HEK293 (cell line): ENCODE data around the gene TPP1.

Source experiments
- CTCF ChIA-PET: fragments of 350-600 bp; formaldehyde crosslinking; extraction: SDS; loops from one replicate; lab custom pipeline; 2021; ENCODE audit warnings: antibody characterized with exemption; lab: Yijun Ruan, JAX
- POLR2A ChIA-PET: fragments of 300-600 bp; formaldehyde crosslinking; extraction: SDS; loops from one replicate; lab custom pipeline; 2020; ENCODE audit warnings: antibody characterized with exemption, inconsistent platforms; lab: Yijun Ruan, JAX
- H3K27ac ChIP-seq: fragments of 200-500 bp; sonication (Bioruptor generic); 2 replicates; pipeline ENCODE4 v1.5.1; 2014; ENCODE audit warnings: low read depth, low read length, control low read depth, inconsistent platforms; ENCODE audit errors: extremely low read depth
- H3K36me3 ChIP-seq, 2 experiments: fragments of 200-500 bp in 1 of 2; sonication (Bioruptor generic) in 1 of 2; 1 replicate in 1 of 2; 2 replicates in 1 of 2; pipeline ENCODE4 v1.5.1; 2014 to 2017; ENCODE audit warnings: inconsistent platforms in 2 of 2, low read length in 2 of 2; ENCODE audit not compliant: control insufficient read depth in 2 of 2, insufficient read depth in 1 of 2
- H3K4me1 ChIP-seq: fragments of 200-500 bp; sonication (Bioruptor generic); 2 replicates; pipeline ENCODE4 v1.5.1; 2014; ENCODE audit warnings: mild to moderate bottlenecking, low read length, inconsistent platforms; ENCODE audit not compliant: control insufficient read depth, insufficient read depth
- H3K4me3 ChIP-seq: 2 replicates; pipeline ENCODE4 v1.5.1; 2011; ENCODE audit warnings: low read depth, mild to moderate bottlenecking, control low read depth, low read length, moderate library complexity
- H3K9me3 ChIP-seq: fragments of 200-500 bp; sonication (Bioruptor generic); 2 replicates; pipeline ENCODE4 v1.5.1; 2014; ENCODE audit warnings: low read depth, low read length, inconsistent platforms; ENCODE audit not compliant: control insufficient read depth, insufficient read depth
- EGR2 ChIP-seq: fragments of 450-650 bp; formaldehyde crosslinking; IDR thresholded peaks from 2 replicates; pipeline ENCODE4 v1.5.1; 2016; ENCODE audit warnings: low read depth, missing biosample characterization, missing genetic modification characterization
- KLF16 ChIP-seq: fragments of 450-650 bp; formaldehyde crosslinking; IDR thresholded peaks from 2 replicates; pipeline ENCODE4 v1.5.1; 2017; ENCODE audit warnings: missing biosample characterization, missing genetic modification characterization
- SP2 ChIP-seq: fragments of 450-650 bp; formaldehyde crosslinking; IDR thresholded peaks from 2 replicates; pipeline ENCODE4 v1.5.1; 2016; ENCODE audit warnings: missing biosample characterization, missing genetic modification characterization
- ZIC2 ChIP-seq: fragments of 450-650 bp; formaldehyde crosslinking; IDR thresholded peaks from 2 replicates; pipeline ENCODE4 v1.5.1; 2016; ENCODE audit warnings: missing biosample characterization, missing genetic modification characterization
- ZNF121 ChIP-seq: fragments of 450-650 bp; formaldehyde crosslinking; IDR thresholded peaks from 2 replicates; pipeline ENCODE4 v1.5.1; 2016; ENCODE audit warnings: missing biosample characterization, missing genetic modification characterization
- ZNF394 ChIP-seq: fragments of 450-650 bp; formaldehyde crosslinking; IDR thresholded peaks from 2 replicates; pipeline ENCODE4 v1.5.1; 2016; ENCODE audit warnings: missing biosample characterization, missing genetic modification characterization, mild to moderate bottlenecking, moderate library complexity, borderline replicate concordance
- ZNF501 ChIP-seq: fragments of 450-650 bp; formaldehyde crosslinking; IDR thresholded peaks from 2 replicates; pipeline ENCODE4 v1.5.1; 2016; ENCODE audit warnings: missing biosample characterization, missing genetic modification characterization
- ZNF530 ChIP-seq: fragments of 450-650 bp; formaldehyde crosslinking; IDR thresholded peaks from 2 replicates; pipeline ENCODE4 v1.5.1; 2016; ENCODE audit warnings: low read depth, missing biosample characterization, missing genetic modification characterization
- ZNF544 ChIP-seq: fragments of 450-650 bp; formaldehyde crosslinking; IDR thresholded peaks from 2 replicates; pipeline ENCODE4 v1.5.0; 2017; ENCODE audit warnings: missing biosample characterization, missing genetic modification characterization
- ZNF558 ChIP-seq: fragments of 450-650 bp; formaldehyde crosslinking; IDR thresholded peaks from 2 replicates; pipeline ENCODE4 v1.5.1; 2016; ENCODE audit warnings: missing biosample characterization, missing genetic modification characterization
- ZNF585B ChIP-seq: fragments of 450-650 bp; formaldehyde crosslinking; IDR thresholded peaks from 2 replicates; pipeline ENCODE4 v1.5.1; 2016; ENCODE audit warnings: missing biosample characterization, missing genetic modification characterization
- ZNF600 ChIP-seq: fragments of 450-650 bp; formaldehyde crosslinking; IDR thresholded peaks from 2 replicates; pipeline ENCODE4 v1.5.1; 2016; ENCODE audit warnings: missing biosample characterization, missing genetic modification characterization
- ZNF623 ChIP-seq: fragments of 450-650 bp; formaldehyde crosslinking; IDR thresholded peaks from 2 replicates; pipeline ENCODE4 v1.5.1; 2016; ENCODE audit warnings: missing biosample characterization, missing genetic modification characterization
- ZNF629 ChIP-seq: fragments of 450-650 bp; formaldehyde crosslinking; IDR thresholded peaks from 2 replicates; pipeline ENCODE4 v1.5.1; 2017; ENCODE audit warnings: missing biosample characterization, missing genetic modification characterization
- ZNF654 ChIP-seq: fragments of 450-650 bp; formaldehyde crosslinking; IDR thresholded peaks from 2 replicates; pipeline ENCODE4 v1.5.1; 2016; ENCODE audit warnings: low read depth, missing biosample characterization, missing genetic modification characterization
- ZNF664 ChIP-seq: fragments of 450-650 bp; formaldehyde crosslinking; IDR thresholded peaks from 2 replicates; pipeline ENCODE4 v1.5.1; 2016; ENCODE audit warnings: missing biosample characterization, missing genetic modification characterization
- ZNF701 ChIP-seq: fragments of 450-650 bp; formaldehyde crosslinking; IDR thresholded peaks from 2 replicates; pipeline ENCODE4 v1.5.1; 2016; ENCODE audit warnings: missing biosample characterization, missing genetic modification characterization
- ZNF777 ChIP-seq: fragments of 450-650 bp; formaldehyde crosslinking; IDR thresholded peaks from 2 replicates; pipeline ENCODE4 v1.5.1; 2017; ENCODE audit warnings: missing biosample characterization, missing genetic modification characterization, borderline replicate concordance

Gene TPP1

DNA sequence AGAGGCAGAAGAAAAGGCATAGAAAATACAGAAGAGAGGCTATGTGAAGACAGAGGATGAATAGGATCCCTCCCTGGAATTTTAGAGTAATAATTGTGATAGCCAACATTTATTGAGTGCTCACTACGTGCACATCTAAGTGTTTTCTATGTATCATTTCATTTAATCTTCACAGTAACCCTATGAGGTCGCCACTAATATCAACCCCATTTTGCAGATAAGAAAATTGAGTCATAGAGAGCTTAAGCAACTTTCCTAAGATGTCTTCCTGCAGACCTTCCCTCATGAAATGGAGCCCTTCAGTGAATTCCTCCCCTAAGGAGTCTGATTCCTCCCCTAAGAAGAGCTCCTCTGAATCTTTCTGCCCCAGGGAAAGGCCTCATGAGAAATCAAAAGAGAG, 53.9 kb downstream of the TPP1 start:
- Histone ChIP-seq H3K36me3 (no peaks in the 10 kb centered on the region), H3K9me3 (no peaks in the 10 kb centered on the region), H3K4me1 (no peaks in the 10 kb centered on the region), H3K27ac (no peak overlapping the region), H3K4me3 (no peak overlapping the region)
- POLR2A ChIA-PET = no interaction called here
- TF ChIP-seq ZNF664 (tag by site-specific recombination) = peak; percentile 58; the same call in 1 of the 2 replicates
- TF ChIP-seq ZNF121 (tag by site-specific recombination) = no peak
- CTCF ChIA-PET = no interaction called here

DNA sequence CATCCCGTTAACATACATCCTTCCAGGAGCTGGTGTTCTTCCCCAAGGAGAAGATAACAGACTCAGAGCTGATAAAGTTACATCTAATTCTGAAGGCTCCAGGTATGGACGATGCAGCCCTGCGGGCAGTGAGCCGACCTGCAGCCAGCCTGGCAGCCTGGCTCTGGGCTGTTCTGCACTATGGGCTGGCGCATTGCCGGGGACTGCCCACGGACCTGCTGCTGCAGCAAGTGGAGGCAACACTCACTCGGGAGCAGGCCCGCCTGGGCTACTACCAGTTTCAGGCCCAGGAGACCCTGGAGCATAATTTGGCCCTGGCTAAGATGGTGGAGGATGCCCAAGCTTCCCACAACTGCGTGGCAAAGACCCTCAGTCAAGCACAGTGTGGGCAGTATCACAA, 55.6 kb downstream of the TPP1 start:
- Histone ChIP-seq H3K4me1 (no peaks in the 10 kb centered on the region), H3K36me3 (peaks cover 0 to 4% of the 10 kb centered on the region in 2 experiments; a peak in 1 of 3 replicates), H3K4me3 (no peak overlapping the region), H3K9me3 (no peaks in the 10 kb centered on the region), H3K27ac (no peak overlapping the region)
- no peak for TF ChIP-seq ZIC2 (tag by site-specific recombination)
- TF ChIP-seq EGR2 (tag by site-specific recombination) = no peak
- no peak for TF ChIP-seq ZNF394 (tag by site-specific recombination)
- no peak for TF ChIP-seq SP2
- TF ChIP-seq ZNF701 = no peak
- TF ChIP-seq ZNF629 (tag by site-specific recombination) = no peak
- no peak for TF ChIP-seq ZNF530
- no peak for TF ChIP-seq ZNF623 (tag by site-specific recombination)
- no peak for TF ChIP-seq ZNF558 (tag by site-specific recombination)
- no peak for TF ChIP-seq ZNF654 (tag by site-specific recombination)
- TF ChIP-seq ZNF600 (tag by site-specific recombination) = no peak
- ChIA-PET CTCF (interaction anchor here (0.7 to 1.7 kb wide), 2 partner anchors 33 to 191 kb away, joined by 3 to 6 read pairs; no protein-coding TSS in a partner anchor), POLR2A (no interaction called here)

DNA sequence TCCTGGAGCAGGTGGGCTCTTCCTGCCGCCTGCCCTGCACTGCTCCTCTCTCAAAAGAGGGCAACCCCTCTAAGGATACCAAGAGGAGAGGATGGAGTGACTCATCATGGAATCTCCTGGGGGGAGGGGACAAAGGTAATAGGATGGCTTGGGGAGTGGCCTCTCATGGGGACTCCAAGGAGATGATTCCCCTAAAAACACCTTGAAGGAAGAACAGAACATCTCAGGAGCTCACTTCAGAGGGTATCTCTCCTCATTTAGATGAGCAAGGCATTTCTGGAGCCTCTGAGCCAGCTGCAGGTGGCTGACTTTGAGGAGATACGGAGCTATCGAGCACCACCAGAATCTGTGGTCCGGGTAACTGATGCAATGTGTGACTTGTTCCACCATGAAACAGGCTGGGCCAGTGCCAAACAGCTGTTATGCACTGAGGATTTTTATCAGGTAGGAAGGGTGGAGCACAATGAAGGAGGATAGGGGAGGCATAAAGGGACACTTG, 56.1 kb downstream of the TPP1 start:
- Histone ChIP-seq H3K4me1 (no peaks in the 10 kb centered on the region), H3K27ac (no peak overlapping the region), H3K36me3 (peaks cover 0 to 7% of the 10 kb centered on the region in 2 experiments; a peak in 1 of 3 replicates), H3K9me3 (no peaks in the 10 kb centered on the region), H3K4me3 (no peak overlapping the region)
- ChIA-PET POLR2A (no interaction called here), CTCF (interaction anchor here (1.2 to 1.7 kb wide), 2 partner anchors 32 to 184 kb away, joined by 4 to 6 read pairs; no protein-coding TSS in a partner anchor)
- no peak for TF ChIP-seq ZNF544
- TF ChIP-seq ZNF585B (tag by site-specific recombination) = no peak
- no peak for TF ChIP-seq KLF16 (tag by site-specific recombination)
- TF ChIP-seq ZNF501 (tag by site-specific recombination) = no peak
- TF ChIP-seq ZNF777 (tag by site-specific recombination) = no peak
